ENCODE results near the gene PLXNB3.

DNA sequence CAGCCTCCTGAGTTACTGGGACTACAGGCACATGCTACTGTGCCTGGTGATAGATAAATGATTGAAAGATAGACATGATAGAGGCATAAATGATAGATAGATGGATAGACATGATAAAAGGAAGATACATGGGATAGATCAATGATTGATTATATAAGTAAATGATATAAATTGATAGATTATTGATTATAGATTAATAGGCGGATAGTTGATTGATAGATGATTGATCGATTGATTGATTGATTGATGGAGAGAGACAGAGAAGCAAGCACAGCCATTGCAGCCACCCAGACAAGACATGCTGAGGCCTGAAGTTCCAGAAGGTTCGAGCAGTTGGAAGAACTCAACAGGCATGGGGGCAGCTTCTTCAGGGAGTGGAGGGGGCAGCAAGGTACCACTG is 17.7 kb upstream of the PLXNB3 start:
- TF ChIP-seq, protein P1, sequence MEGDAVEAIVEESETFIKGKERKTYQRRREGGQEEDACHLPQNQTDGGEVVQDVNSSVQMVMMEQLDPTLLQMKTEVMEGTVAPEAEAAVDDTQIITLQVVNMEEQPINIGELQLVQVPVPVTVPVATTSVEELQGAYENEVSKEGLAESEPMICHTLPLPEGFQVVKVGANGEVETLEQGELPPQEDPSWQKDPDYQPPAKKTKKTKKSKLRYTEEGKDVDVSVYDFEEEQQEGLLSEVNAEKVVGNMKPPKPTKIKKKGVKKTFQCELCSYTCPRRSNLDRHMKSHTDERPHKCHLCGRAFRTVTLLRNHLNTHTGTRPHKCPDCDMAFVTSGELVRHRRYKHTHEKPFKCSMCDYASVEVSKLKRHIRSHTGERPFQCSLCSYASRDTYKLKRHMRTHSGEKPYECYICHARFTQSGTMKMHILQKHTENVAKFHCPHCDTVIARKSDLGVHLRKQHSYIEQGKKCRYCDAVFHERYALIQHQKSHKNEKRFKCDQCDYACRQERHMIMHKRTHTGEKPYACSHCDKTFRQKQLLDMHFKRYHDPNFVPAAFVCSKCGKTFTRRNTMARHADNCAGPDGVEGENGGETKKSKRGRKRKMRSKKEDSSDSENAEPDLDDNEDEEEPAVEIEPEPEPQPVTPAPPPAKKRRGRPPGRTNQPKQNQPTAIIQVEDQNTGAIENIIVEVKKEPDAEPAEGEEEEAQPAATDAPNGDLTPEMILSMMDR (IDR thresholded peaks at IDR 0.05): no peak
- TF ChIP-seq EZH2phosphoT487 (IDR thresholded peaks at IDR 0.05): no peak
